ENCODE results near the gene NHERF2. TPM values are rescaled to one million over a fixed set of nuclear protein-coding genes. Genes with fewer than 3 reads are reported as not detected.

NHERF2 gene
- total and polyA plus RNA-seq, 2 of the 4 experiments (the other 2 are of a cell fraction) = 18.6 to 77.8 TPM

DNA sequence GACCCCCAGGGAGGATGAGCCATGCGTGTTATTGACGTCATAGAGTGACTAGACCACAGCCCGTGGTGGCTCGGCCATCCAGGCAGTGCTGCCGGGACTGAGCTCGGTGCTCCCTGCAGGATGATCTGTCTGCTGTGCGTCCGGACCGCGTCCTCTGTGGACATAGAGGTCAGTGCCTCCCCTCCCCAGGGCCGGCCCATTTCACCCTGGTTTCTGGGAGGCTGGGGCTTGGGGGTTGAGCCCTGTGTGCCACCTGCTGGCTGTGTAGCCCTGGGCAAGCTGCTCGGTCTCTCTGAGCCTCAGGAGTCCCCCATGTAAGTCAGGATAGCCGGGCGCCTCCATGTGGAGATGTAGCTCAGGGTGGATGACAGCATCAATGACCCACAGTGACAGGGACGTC lies 29.4 kb downstream of the NHERF2 start:
- in situ Hi-C loops (cut with MboI; ENCODE audit: low sequenced_read_pairs) = no loop called here
- WGBS, 2 experiments (ENCODE audit: extremely low coverage in 2 of 2, insufficient read length in 1 of 2) = 96% methylated on average over 7 of the region's 15 CpGs; no CpG with 5 or more reads in 1 of the 2 experiments
- H3K9ac ChIP-seq (ENCODE audit: low read depth, low read length) = no peak overlapping the region
- H3K9me3 ChIP-seq (ENCODE audit: control insufficient read depth, insufficient read depth, low read length) = no peaks in the 10 kb centered on the region
- H3K36me3 ChIP-seq (ENCODE audit: control insufficient read depth, insufficient read depth, low read length) = peaks cover 65% of the 10 kb centered on the region
- H3K27ac ChIP-seq (ENCODE audit: insufficient read depth, low read length) = no peak overlapping the region
- no peak overlapping the region for H3K4me3 ChIP-seq (ENCODE audit: insufficient read depth, low read depth, low read length)
- CTCF ChIA-PET = no interaction called here
- no peak overlapping the region for H4K91ac ChIP-seq (ENCODE audit: insufficient read depth, low read depth, low read length)
- H2BK120ac ChIP-seq (ENCODE audit: low read depth, low read length) = no peak overlapping the region
- no peak overlapping the region for H4K8ac ChIP-seq (ENCODE audit: low read depth in 2 of 2, low read length in 2 of 2)
- ATAC-seq (ENCODE audit: low read depth) (peak; percentile 75), DNase-seq (no peak)
- peaks cover 5 to 33% of the 10 kb centered on the region in 2 experiments; a peak in 3 of 4 replicates for H3K79me1 ChIP-seq (ENCODE audit: low read depth in 1 of 2, low read length in 2 of 2)
- H2AK5ac ChIP-seq (ENCODE audit: low read depth, low read length) = no peak overlapping the region; the same call in 1 of the 2 replicates
- dilution Hi-C loops (cut with HindIII; ENCODE audit: low sequenced_read_pairs, unreplicated experiment) = no loop called here
- no peak overlapping the region for H3K4ac ChIP-seq (ENCODE audit: low read depth, low read length)
- no TSS peak for BruUV-seq (replicated peaks)
- no peak overlapping the region for H3K18ac ChIP-seq (ENCODE audit: low read depth, low read length)
- peak overlapping the region; percentile 13 for H2AFZ ChIP-seq (replicated peaks; ENCODE audit: low read length, poor library complexity)
- H2BK15ac ChIP-seq (ENCODE audit: low read depth, low read length) = no peak overlapping the region
- H3K4me1 ChIP-seq (ENCODE audit: control insufficient read depth, insufficient read depth, low read length) = no peaks in the 10 kb centered on the region
- no peak overlapping the region for H4K5ac ChIP-seq (ENCODE audit: low read depth, low read length)
- POLR2A ChIA-PET (ENCODE audit: unreplicated experiment) = no interaction called here
- no peak for TF ChIP-seq POLR2A (IDR thresholded peaks at IDR 0.05; ENCODE audit: low read depth, low read length)
- no peak for TF ChIP-seq RFX5 (IDR thresholded peaks at IDR 0.05; ENCODE audit: low read depth, low read length)
- TF ChIP-seq, protein P1, sequence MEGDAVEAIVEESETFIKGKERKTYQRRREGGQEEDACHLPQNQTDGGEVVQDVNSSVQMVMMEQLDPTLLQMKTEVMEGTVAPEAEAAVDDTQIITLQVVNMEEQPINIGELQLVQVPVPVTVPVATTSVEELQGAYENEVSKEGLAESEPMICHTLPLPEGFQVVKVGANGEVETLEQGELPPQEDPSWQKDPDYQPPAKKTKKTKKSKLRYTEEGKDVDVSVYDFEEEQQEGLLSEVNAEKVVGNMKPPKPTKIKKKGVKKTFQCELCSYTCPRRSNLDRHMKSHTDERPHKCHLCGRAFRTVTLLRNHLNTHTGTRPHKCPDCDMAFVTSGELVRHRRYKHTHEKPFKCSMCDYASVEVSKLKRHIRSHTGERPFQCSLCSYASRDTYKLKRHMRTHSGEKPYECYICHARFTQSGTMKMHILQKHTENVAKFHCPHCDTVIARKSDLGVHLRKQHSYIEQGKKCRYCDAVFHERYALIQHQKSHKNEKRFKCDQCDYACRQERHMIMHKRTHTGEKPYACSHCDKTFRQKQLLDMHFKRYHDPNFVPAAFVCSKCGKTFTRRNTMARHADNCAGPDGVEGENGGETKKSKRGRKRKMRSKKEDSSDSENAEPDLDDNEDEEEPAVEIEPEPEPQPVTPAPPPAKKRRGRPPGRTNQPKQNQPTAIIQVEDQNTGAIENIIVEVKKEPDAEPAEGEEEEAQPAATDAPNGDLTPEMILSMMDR (conservative IDR thresholded peaks at IDR 0.05; ENCODE audit: low read depth, low read length) = peak; percentile 38
- TF ChIP-seq SMC3 (IDR thresholded peaks at IDR 0.05; ENCODE audit: low read depth, low read length) = peak; percentile 50; the same call in 1 of the 2 replicates
- peak; percentile 36; the same call in 1 of the 2 replicates for TF ChIP-seq RAD21 (IDR thresholded peaks at IDR 0.05; ENCODE audit: low read length)
- intact Hi-C loops (cut with micrococcal nuclease) = loop anchor here (1.0 kb wide), 1 partner anchor 33 kb away; no protein-coding TSS in a partner anchor
- H3K9me1 ChIP-seq (ENCODE audit: insufficient read depth, low read length) = no peaks in the 10 kb centered on the region
- peak overlapping the region; percentile 37 for H2AK9ac ChIP-seq (replicated peaks; ENCODE audit: low read depth, low read length, poor library complexity)
- no peak overlapping the region for H3K4me2 ChIP-seq (ENCODE audit: low read depth, low read length)
- no peak overlapping the region for H2BK5ac ChIP-seq (ENCODE audit: low read depth, low read length, poor library complexity, severe bottlenecking)
- no peak overlapping the region for H3K14ac ChIP-seq (replicated peaks; ENCODE audit: low read depth, low read length)
- no peak overlapping the region; the same call in 1 of the 2 replicates for H3K56ac ChIP-seq (ENCODE audit: extremely low read depth, insufficient read depth, low read length)
- no peaks in the 10 kb centered on the region for H3K27me3 ChIP-seq (ENCODE audit: control insufficient read depth, insufficient read depth, low read length)
- H4K20me1 ChIP-seq (ENCODE audit: insufficient read depth, low read length) = no peaks in the 10 kb centered on the region; the same call in none of the 2 replicates
- H3K23ac ChIP-seq (ENCODE audit: low read depth, low read length) = no peak overlapping the region
- H2BK20ac ChIP-seq (ENCODE audit: low read depth, low read length) = no peak overlapping the region
